HCT116 (cell line): Measurements from ENCODE around the gene PARP9. TPM values are rescaled to one million over a fixed set of nuclear protein-coding genes. Genes with fewer than 3 reads are reported as not detected.

Experiments used
- ATAC-seq: fragments of 200-7000 bp; cut with Tn5 transposase; 2 replicates; pipeline ENCODE4 v1.9.1; 2020; ENCODE audit warnings: mild to moderate bottlenecking, moderate library complexity
- BruUV-seq: library from RNA; stranded (reverse); fragments of 400-500 nt; replicated peaks from 2 replicates; lab custom pipeline; 2021; lab: Mats Ljungman, UMichigan
- CTCF ChIA-PET: fragments of 300-600 bp; sonication (Branson Sonifier 250); formaldehyde crosslinking; loops from one replicate; lab custom pipeline; 2021; ENCODE audit warnings: antibody characterized with exemption; lab: Charles Lee
- POLR2A ChIA-PET: fragments of 300-600, 350-600 bp; sonication (Branson Sonifier 250); formaldehyde crosslinking; loops from one replicate; lab custom pipeline; 2021; ENCODE audit warnings: antibody characterized with exemption; lab: Charles Lee
- RAD21 ChIA-PET, 2 experiments: fragments of 300-600 bp; sonication (Branson Sonifier 250); formaldehyde crosslinking; loops; one replicate each; lab custom pipeline; 2023; ENCODE audit warnings: low total read pairs in 2 of 2; ENCODE audit not compliant: uncharacterized antibody in 2 of 2, unreplicated experiment in 2 of 2, low non-redundant PET in 1 of 2; lab: Charles Lee
- DNase-seq: peaks from one replicate; pipeline ENCODE4 v3.0.0-alpha.2; 2010; ENCODE audit warnings: low read depth, low spot score
- H2AFZ ChIP-seq: fragments of 200-600 bp; shearing (Covaris generic), sonication (generic); 2 replicates; pipeline ENCODE4 v1.6.1; 2017; ENCODE audit warnings: low read depth, mixed run types, mixed read lengths, antibody characterized with exemption, low read length; ENCODE audit not compliant: poor library complexity, severe bottlenecking
- H3K27ac ChIP-seq: 2 replicates; pipeline ENCODE4 v1.5.1; 2012; ENCODE audit warnings: low read depth, low read length
- H3K27me3 ChIP-seq: fragments of 200-600 bp; sonication (generic); 2 replicates; pipeline ENCODE4 v1.6.1; 2016; ENCODE audit warnings: mixed run types, low read length, mixed read lengths; ENCODE audit not compliant: insufficient read depth
- H3K36me3 ChIP-seq, 2 experiments: fragments of 200-500 bp in 1 of 2; fragments of 200-600 bp in 1 of 2; sonication (Bioruptor generic) in 1 of 2; sonication (generic) in 1 of 2; 2 replicates each; pipeline versions ENCODE4 v1.5.1 to v1.6.1; 2014 to 2016; ENCODE audit warnings: low read length in 2 of 2, inconsistent platforms in 1 of 2, mixed read lengths in 1 of 2, mixed run types in 1 of 2; ENCODE audit not compliant: insufficient read depth in 2 of 2, control insufficient read depth in 1 of 2
- H3K4me1 ChIP-seq, 2 experiments: fragments of 200-600 bp in 1 of 2; sonication (generic) in 1 of 2; 2 replicates each; pipeline versions ENCODE4 v1.5.1 to v1.6.1; 2012 to 2017; ENCODE audit warnings: low read length in 2 of 2, inconsistent platforms in 1 of 2, mild to moderate bottlenecking in 1 of 2, mixed read lengths in 1 of 2, mixed run types in 1 of 2, moderate library complexity in 1 of 2; ENCODE audit not compliant: insufficient read depth in 2 of 2, control insufficient read depth in 1 of 2
- H3K4me2 ChIP-seq: fragments of 200-600 bp; sonication (generic); 2 replicates; pipeline ENCODE4 v1.6.1; 2017; ENCODE audit warnings: mixed run types, low read length, mixed read lengths
- H3K4me3 ChIP-seq, 2 experiments: fragments of 200-600 bp in 1 of 2; sonication (generic) in 1 of 2; replicated peaks in 1 of 2; 2 replicates each; pipeline ENCODE4 v1.5.1; 2011 to 2016; ENCODE audit warnings: low read length in 2 of 2, control low read depth in 1 of 2, low read depth in 1 of 2, mild to moderate bottlenecking in 1 of 2, mixed read lengths in 1 of 2, mixed run types in 1 of 2
- H3K79me2 ChIP-seq: fragments of 200-600 bp; sonication (generic); 2 replicates; pipeline ENCODE4 v1.6.1; 2017; ENCODE audit warnings: mild to moderate bottlenecking, mixed run types, low read length, moderate library complexity, mixed read lengths; ENCODE audit not compliant: insufficient read depth
- H3K9ac ChIP-seq: fragments of 200-600 bp; sonication (generic); 2 replicates; pipeline ENCODE4 v1.6.1; 2016; ENCODE audit warnings: low read length, mixed read lengths
- H3K9me2 ChIP-seq: fragments of 200-600 bp; sonication (generic), shearing (Covaris generic); 2 replicates; pipeline ENCODE4 v1.6.1; 2017; ENCODE audit warnings: mixed run types, mild to moderate bottlenecking, moderate library complexity; ENCODE audit not compliant: insufficient read depth
- H3K9me3 ChIP-seq, 2 experiments: fragments of 200-500 bp in 1 of 2; fragments of 200-600 bp in 1 of 2; sonication (Bioruptor generic) in 1 of 2; sonication (generic) in 1 of 2; 2 replicates each; pipeline ENCODE4 v1.6.1; 2014 to 2017; ENCODE audit warnings: low read length in 2 of 2, mixed read lengths in 2 of 2, inconsistent platforms in 1 of 2, low read depth in 1 of 2, mild to moderate bottlenecking in 1 of 2, mixed run types in 1 of 2, moderate library complexity in 1 of 2; ENCODE audit not compliant: control insufficient read depth in 1 of 2, insufficient read depth in 1 of 2
- H4K20me1 ChIP-seq: fragments of 200-600 bp; sonication (generic), shearing (Covaris generic); 2 replicates; pipeline ENCODE4 v1.6.1; 2017; ENCODE audit warnings: mixed run types, mild to moderate bottlenecking, moderate library complexity; ENCODE audit not compliant: insufficient read depth
- CBX3 ChIP-seq: IDR thresholded peaks from 2 replicates; pipeline ENCODE4 v1.6.1; 2012; ENCODE audit warnings: low read depth
- CEBPB ChIP-seq: IDR thresholded peaks from 2 replicates; pipeline ENCODE4 v1.6.1; 2012; ENCODE audit warnings: low read depth
- EZH2 ChIP-seq: fragments of 200-600 bp; sonication (generic); IDR thresholded peaks from 2 replicates; pipeline ENCODE4 v1.6.1; 2017; ENCODE audit warnings: antibody characterized with exemption, mixed run types
- FOSL1 ChIP-seq: IDR thresholded peaks from 2 replicates; pipeline ENCODE4 v1.6.1; 2012; ENCODE audit warnings: low read depth
- POLR2A ChIP-seq: IDR thresholded peaks from 2 replicates; pipeline ENCODE4 v1.7.0; 2011; ENCODE audit warnings: borderline replicate concordance; ENCODE audit not compliant: insufficient read depth, insufficient read length; ENCODE audit errors: extremely low read depth
- POLR2AphosphoS5 ChIP-seq: IDR thresholded peaks from 2 replicates; pipeline ENCODE4 v1.6.1; 2011; ENCODE audit warnings: mild to moderate bottlenecking, low read depth, low read length, moderate library complexity
- RAD21 ChIP-seq: IDR thresholded peaks from 2 replicates; pipeline ENCODE4 v1.6.1; 2012; ENCODE audit warnings: low read depth, mild to moderate bottlenecking
- SP1 ChIP-seq: IDR thresholded peaks from 2 replicates; pipeline ENCODE4 v1.6.1; 2012; ENCODE audit warnings: low read depth
- TCF7L2 ChIP-seq: IDR thresholded peaks from 2 replicates; pipeline ENCODE4 v1.7.0; 2011; ENCODE audit warnings: borderline replicate concordance, inconsistent platforms; ENCODE audit not compliant: insufficient read depth, insufficient read length; ENCODE audit errors: extremely low read depth
- YY1 ChIP-seq: IDR thresholded peaks from 2 replicates; pipeline ENCODE4 v1.6.1; 2011; ENCODE audit warnings: low read length, low read depth, moderate library complexity, mild to moderate bottlenecking; ENCODE audit not compliant: insufficient replicate concordance; ENCODE audit errors: extremely low read depth
- ZNF274 ChIP-seq: fragments of 200-500 bp; sonication (Bioruptor generic); IDR thresholded peaks from 2 replicates; pipeline ENCODE4 v1.6.1; 2014; ENCODE audit warnings: mild to moderate bottlenecking, low read depth, low read length, inconsistent platforms
- intact Hi-C: fragments of 100-400 bp; cut with micrococcal nuclease; formaldehyde crosslinking; loops from 2 replicates; pipeline ENCODE4 v1.10.0; 2022
- total RNA-seq: library from RNA; stranded (reverse); gene quantifications from one replicate; pipeline ENCODE4 v1.2.1, GENCODE V29; 2021; ENCODE audit not compliant: unreplicated experiment
- TF ChIP-seq, protein P1 (sequence below): IDR thresholded peaks from 2 replicates; pipeline ENCODE4 v1.6.1; 2011; ENCODE audit warnings: mild to moderate bottlenecking, low read length, moderate library complexity; ENCODE audit not compliant: insufficient replicate concordance; ENCODE audit errors: extremely low read depth
- TF ChIP-seq, protein P2 (sequence below), 3 experiments: fragments of 200-600 bp in 1 of 3; sonication (generic) in 1 of 3; IDR thresholded peaks in 2 of 3; conservative IDR thresholded peaks in 1 of 3; 2 replicates each; pipeline ENCODE4 v1.5.1; 2012 to 2017; ENCODE audit warnings: low read depth in 2 of 3, low read length in 2 of 3, antibody characterized with exemption in 1 of 3, borderline replicate concordance in 1 of 3, control low read depth in 1 of 3, mild to moderate bottlenecking in 1 of 3, mixed read lengths in 1 of 3, mixed run types in 1 of 3, moderate library complexity in 1 of 3; ENCODE audit not compliant: insufficient read depth in 1 of 3
- TF ChIP-seq, protein P3 (sequence below): IDR thresholded peaks from 2 replicates; pipeline ENCODE4 v1.6.1; 2012; ENCODE audit warnings: low read depth
- TF ChIP-seq, protein P4 (sequence below): IDR thresholded peaks from 2 replicates; pipeline ENCODE4 v1.6.1; 2012

The PARP9 gene
- total RNA-seq, 1 experiment from 2014 or later = 9.5 TPM

DNA sequence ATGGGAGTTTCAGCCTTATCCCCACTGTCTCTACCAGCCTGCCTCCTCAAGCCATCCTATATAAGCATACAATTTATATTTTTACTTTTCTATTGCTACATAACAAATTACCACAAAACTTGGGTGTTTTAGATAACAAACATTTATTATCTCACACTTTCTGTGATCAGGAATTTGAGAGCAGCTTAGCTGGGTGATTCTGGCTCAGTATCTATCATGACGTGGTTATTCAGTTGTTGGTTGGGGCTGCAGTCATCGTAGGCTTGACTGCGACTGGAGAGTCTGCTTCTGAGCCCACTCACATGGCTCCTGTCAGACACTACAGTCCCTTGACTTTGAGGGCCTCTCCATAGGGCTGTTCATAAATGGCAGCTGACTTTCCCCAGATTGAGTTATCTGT lies 34.1 kb upstream of the PARP9 start:
- H3K36me3 ChIP-seq = no peaks in the 10 kb centered on the region
- H3K27ac ChIP-seq = no peak overlapping the region
- ChIA-PET CTCF (no interaction called here), RAD21 (no interaction called here), POLR2A (no interaction called here)
- no peaks in the 10 kb centered on the region for H4K20me1 ChIP-seq
- H3K9me2 ChIP-seq = no peaks in the 10 kb centered on the region
- intact Hi-C loops = no loop called here
- no peak overlapping the region for H3K9ac ChIP-seq
- H3K9me3 ChIP-seq = no peaks in the 10 kb centered on the region
- H3K79me2 ChIP-seq = no peaks in the 10 kb centered on the region
- no peaks in the 10 kb centered on the region for H3K4me1 ChIP-seq
- no peak overlapping the region for H3K4me3 ChIP-seq
- no peaks in the 10 kb centered on the region for H3K27me3 ChIP-seq
- no TSS peak for BruUV-seq
- DNase-seq (no peak), ATAC-seq (no peak)
- TF ChIP-seq SP1 = no peak
- no peak for TF ChIP-seq TCF7L2
- TF ChIP-seq RAD21 = no peak
- no peak for TF ChIP-seq CEBPB
- TF ChIP-seq POLR2A = no peak
- no peak for TF ChIP-seq YY1
- no peak for TF ChIP-seq FOSL1
- TF ChIP-seq, protein P1, sequence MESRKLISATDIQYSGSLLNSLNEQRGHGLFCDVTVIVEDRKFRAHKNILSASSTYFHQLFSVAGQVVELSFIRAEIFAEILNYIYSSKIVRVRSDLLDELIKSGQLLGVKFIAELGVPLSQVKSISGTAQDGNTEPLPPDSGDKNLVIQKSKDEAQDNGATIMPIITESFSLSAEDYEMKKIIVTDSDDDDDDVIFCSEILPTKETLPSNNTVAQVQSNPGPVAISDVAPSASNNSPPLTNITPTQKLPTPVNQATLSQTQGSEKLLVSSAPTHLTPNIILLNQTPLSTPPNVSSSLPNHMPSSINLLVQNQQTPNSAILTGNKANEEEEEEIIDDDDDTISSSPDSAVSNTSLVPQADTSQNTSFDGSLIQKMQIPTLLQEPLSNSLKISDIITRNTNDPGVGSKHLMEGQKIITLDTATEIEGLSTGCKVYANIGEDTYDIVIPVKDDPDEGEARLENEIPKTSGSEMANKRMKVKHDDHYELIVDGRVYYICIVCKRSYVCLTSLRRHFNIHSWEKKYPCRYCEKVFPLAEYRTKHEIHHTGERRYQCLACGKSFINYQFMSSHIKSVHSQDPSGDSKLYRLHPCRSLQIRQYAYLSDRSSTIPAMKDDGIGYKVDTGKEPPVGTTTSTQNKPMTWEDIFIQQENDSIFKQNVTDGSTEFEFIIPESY = no peak
- TF ChIP-seq POLR2AphosphoS5 = no peak
- TF ChIP-seq, protein P2, sequence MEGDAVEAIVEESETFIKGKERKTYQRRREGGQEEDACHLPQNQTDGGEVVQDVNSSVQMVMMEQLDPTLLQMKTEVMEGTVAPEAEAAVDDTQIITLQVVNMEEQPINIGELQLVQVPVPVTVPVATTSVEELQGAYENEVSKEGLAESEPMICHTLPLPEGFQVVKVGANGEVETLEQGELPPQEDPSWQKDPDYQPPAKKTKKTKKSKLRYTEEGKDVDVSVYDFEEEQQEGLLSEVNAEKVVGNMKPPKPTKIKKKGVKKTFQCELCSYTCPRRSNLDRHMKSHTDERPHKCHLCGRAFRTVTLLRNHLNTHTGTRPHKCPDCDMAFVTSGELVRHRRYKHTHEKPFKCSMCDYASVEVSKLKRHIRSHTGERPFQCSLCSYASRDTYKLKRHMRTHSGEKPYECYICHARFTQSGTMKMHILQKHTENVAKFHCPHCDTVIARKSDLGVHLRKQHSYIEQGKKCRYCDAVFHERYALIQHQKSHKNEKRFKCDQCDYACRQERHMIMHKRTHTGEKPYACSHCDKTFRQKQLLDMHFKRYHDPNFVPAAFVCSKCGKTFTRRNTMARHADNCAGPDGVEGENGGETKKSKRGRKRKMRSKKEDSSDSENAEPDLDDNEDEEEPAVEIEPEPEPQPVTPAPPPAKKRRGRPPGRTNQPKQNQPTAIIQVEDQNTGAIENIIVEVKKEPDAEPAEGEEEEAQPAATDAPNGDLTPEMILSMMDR (IDR thresholded peaks at IDR 0.05 in 2 of 3, conservative IDR thresholded peaks at IDR 0.05 in 1 of 3; ENCODE audit: borderline replicate concordance in 1 of 3, insufficient read depth in 1 of 3, low read depth in 2 of 3, low read length in 2 of 3) = no peak
- TF ChIP-seq, protein P3, sequence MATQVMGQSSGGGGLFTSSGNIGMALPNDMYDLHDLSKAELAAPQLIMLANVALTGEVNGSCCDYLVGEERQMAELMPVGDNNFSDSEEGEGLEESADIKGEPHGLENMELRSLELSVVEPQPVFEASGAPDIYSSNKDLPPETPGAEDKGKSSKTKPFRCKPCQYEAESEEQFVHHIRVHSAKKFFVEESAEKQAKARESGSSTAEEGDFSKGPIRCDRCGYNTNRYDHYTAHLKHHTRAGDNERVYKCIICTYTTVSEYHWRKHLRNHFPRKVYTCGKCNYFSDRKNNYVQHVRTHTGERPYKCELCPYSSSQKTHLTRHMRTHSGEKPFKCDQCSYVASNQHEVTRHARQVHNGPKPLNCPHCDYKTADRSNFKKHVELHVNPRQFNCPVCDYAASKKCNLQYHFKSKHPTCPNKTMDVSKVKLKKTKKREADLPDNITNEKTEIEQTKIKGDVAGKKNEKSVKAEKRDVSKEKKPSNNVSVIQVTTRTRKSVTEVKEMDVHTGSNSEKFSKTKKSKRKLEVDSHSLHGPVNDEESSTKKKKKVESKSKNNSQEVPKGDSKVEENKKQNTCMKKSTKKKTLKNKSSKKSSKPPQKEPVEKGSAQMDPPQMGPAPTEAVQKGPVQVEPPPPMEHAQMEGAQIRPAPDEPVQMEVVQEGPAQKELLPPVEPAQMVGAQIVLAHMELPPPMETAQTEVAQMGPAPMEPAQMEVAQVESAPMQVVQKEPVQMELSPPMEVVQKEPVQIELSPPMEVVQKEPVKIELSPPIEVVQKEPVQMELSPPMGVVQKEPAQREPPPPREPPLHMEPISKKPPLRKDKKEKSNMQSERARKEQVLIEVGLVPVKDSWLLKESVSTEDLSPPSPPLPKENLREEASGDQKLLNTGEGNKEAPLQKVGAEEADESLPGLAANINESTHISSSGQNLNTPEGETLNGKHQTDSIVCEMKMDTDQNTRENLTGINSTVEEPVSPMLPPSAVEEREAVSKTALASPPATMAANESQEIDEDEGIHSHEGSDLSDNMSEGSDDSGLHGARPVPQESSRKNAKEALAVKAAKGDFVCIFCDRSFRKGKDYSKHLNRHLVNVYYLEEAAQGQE = no peak
- no peak for TF ChIP-seq ZNF274
- TF ChIP-seq, protein P4, sequence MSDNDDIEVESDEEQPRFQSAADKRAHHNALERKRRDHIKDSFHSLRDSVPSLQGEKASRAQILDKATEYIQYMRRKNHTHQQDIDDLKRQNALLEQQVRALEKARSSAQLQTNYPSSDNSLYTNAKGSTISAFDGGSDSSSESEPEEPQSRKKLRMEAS = no peak
- no peak for TF ChIP-seq EZH2
- no peak for TF ChIP-seq CBX3
- H2AFZ ChIP-seq = no peak overlapping the region
- H3K4me2 ChIP-seq = no peak overlapping the region
